ENCODE results near the gene ARCN1. TPM values are rescaled to one million over a fixed set of nuclear protein-coding genes. Genes with fewer than 3 reads are reported as not detected.

Gene ARCN1
- total and polyA plus RNA-seq, 9 of the 15 experiments (the other 6 are each of a cell fraction or from before 2014, with no cell fraction given) = 30.0 to 224 (median 76.4) TPM

DNA sequence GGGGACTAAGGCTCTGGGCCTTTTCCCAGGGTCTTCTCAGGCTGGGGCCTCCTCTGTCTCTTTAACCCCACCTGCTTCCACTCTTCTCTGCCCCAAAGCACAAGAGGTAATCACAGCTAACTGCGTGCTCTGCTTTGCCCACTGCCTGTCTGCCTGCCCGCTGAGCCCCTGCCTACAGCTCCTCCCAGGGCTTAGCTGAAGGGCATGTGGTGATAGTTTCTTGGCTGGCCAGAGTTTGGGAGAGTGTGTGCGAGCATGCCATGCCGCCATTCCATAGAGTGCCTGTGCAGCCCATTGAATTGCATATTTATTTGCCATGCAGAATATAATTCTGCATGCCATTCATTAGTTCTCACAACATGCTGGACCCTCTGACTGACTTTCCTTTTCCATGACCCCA, 67.7 kb downstream of the ARCN1 start (continued):
- TF ChIP-seq FOXK2 (conservative IDR thresholded peaks at IDR 0.05 in 1 of 2, IDR thresholded peaks at IDR 0.05 in 1 of 2; ENCODE audit: low read depth in 2 of 2) (no peak), FOXJ3 (CRISPR knock-in tag; IDR thresholded peaks at IDR 0.05) (no peak), ARID4B (CRISPR knock-in tag; IDR thresholded peaks at IDR 0.05) (no peak), YBX1 (IDR thresholded peaks at IDR 0.05) (no peak), ZFP91 (CRISPR knock-in tag; IDR thresholded peaks at IDR 0.05) (no peak)

Data from K562 (cell line).